K562 (cell line): ENCODE results near the gene CHST14. TPM values are rescaled to one million over a fixed set of nuclear protein-coding genes. Genes with fewer than 3 reads are reported as not detected.

Source experiments
- ARID1B ChIP-seq: fragments of 450-650 bp; IDR thresholded peaks from 2 replicates; pipeline ENCODE4 v1.6.1; 2016; ENCODE audit warnings: antibody characterized with exemption, mild to moderate bottlenecking, inconsistent platforms
- ASH1L ChIP-seq: fragments of 450-650 bp; IDR thresholded peaks from 2 replicates; pipeline ENCODE4 v1.6.1; 2018; ENCODE audit warnings: borderline replicate concordance, mild to moderate bottlenecking, low read depth; ENCODE audit not compliant: partially characterized antibody
- CBFA2T2 ChIP-seq: fragments of 450-650 bp; conservative IDR thresholded peaks from 2 replicates; pipeline ENCODE4 v1.6.1; 2017; ENCODE audit warnings: mild to moderate bottlenecking
- EHMT2 ChIP-seq: fragments of 450-650 bp; IDR thresholded peaks from 2 replicates; pipeline ENCODE4 v1.6.1; 2018; ENCODE audit warnings: antibody characterized with exemption
- ELF1 ChIP-seq: fragments of 200-800 bp; sonication (Bioruptor generic); IDR thresholded peaks from 2 replicates; pipeline ENCODE4 v1.6.1; 2016; ENCODE audit warnings: missing genetic modification characterization, missing compliant biosample characterization
- EP300 ChIP-seq: IDR thresholded peaks from 2 replicates; pipeline ENCODE4 v1.6.1; 2012; ENCODE audit warnings: low read length, improper control_type of control experiment
- ERF ChIP-seq: fragments of 450-650 bp; formaldehyde crosslinking; IDR thresholded peaks from 2 replicates; pipeline ENCODE4 v1.4.0; 2020; ENCODE audit warnings: mild to moderate bottlenecking, mixed read lengths
- ETV1 ChIP-seq: fragments of 450-650 bp; conservative IDR thresholded peaks from 2 replicates; pipeline ENCODE4 v1.6.1; 2016; ENCODE audit warnings: missing genetic modification characterization, control low read depth, low read depth, missing compliant biosample characterization
- EWSR1 ChIP-seq: fragments of 450-650 bp; IDR thresholded peaks from 2 replicates; pipeline ENCODE4 v1.6.1; 2018; ENCODE audit warnings: borderline replicate concordance, mild to moderate bottlenecking, low read depth, moderate library complexity; ENCODE audit not compliant: partially characterized antibody
- FUS ChIP-seq: fragments of 200-400 bp; formaldehyde crosslinking; optimal IDR thresholded peaks from 2 replicates; pipeline ENCODE3; 2017; ENCODE audit warnings: low read depth, low read length
- GTF2A2 ChIP-seq: IDR thresholded peaks from 2 replicates; pipeline ENCODE4 v1.6.1; 2016; ENCODE audit warnings: mild to moderate bottlenecking, missing genetic modification characterization, missing compliant biosample characterization
- HEY1 ChIP-seq: fragments of 250-450 bp; sonication (Bioruptor Pico); IDR thresholded peaks from 2 replicates; pipeline ENCODE4 v1.5.0; 2020; ENCODE audit warnings: mild to moderate bottlenecking, moderate library complexity, borderline replicate concordance
- HNRNPL ChIP-seq: fragments of 200-400 bp; formaldehyde crosslinking; IDR thresholded peaks from 2 replicates; pipeline ENCODE4 v1.6.1; 2017; ENCODE audit warnings: low read depth, mild to moderate bottlenecking, low read length
- KAT8 ChIP-seq: fragments of 450-650 bp; IDR thresholded peaks from 2 replicates; pipeline ENCODE4 v1.6.1; 2016; ENCODE audit warnings: low read depth, mild to moderate bottlenecking
- MBD2 ChIP-seq: sonication (generic); IDR thresholded peaks from 2 replicates; pipeline ENCODE4 v1.6.1; 2016; ENCODE audit warnings: low read depth, borderline replicate concordance
- MTA2 ChIP-seq: fragments of 450-650 bp; IDR thresholded peaks from 2 replicates; pipeline ENCODE4 v1.6.1; 2016; ENCODE audit warnings: low read depth
- NONO ChIP-seq, 2 experiments: fragments of 200-400 bp in 1 of 2; fragments of 450-650 bp in 1 of 2; formaldehyde crosslinking in 1 of 2; IDR thresholded peaks; 2 replicates each; pipeline ENCODE4 v1.6.1; 2017; ENCODE audit warnings: low read depth in 2 of 2, mild to moderate bottlenecking in 2 of 2, moderate library complexity in 2 of 2, low read length in 1 of 2
- RCOR1 ChIP-seq, 2 experiments: IDR thresholded peaks; 2 replicates each; pipeline ENCODE4 v1.6.1; 2012; ENCODE audit warnings: low read depth in 2 of 2, low read length in 2 of 2, borderline replicate concordance in 1 of 2, improper control_type of control experiment in 1 of 2
- SFPQ ChIP-seq: fragments of 200-400 bp; formaldehyde crosslinking; IDR thresholded peaks from 2 replicates; pipeline ENCODE4 v1.6.1; 2017; ENCODE audit warnings: mild to moderate bottlenecking, low read depth, low read length, moderate library complexity
- SLC30A9 ChIP-seq: fragments of 250-450 bp; sonication (Bioruptor Pico); IDR thresholded peaks from 2 replicates; pipeline ENCODE4 v1.8.0; 2022; ENCODE audit warnings: mild to moderate bottlenecking, moderate library complexity
- WHSC1 ChIP-seq: IDR thresholded peaks from one replicate; pipeline ENCODE4 v1.6.1; 2012; ENCODE audit warnings: low read length, control low read depth, inconsistent platforms
- XRCC3 ChIP-seq: fragments of 450-650 bp; IDR thresholded peaks from 2 replicates; pipeline ENCODE4 v1.6.1; 2017; ENCODE audit warnings: mild to moderate bottlenecking, moderate library complexity
- YY1 ChIP-seq, 3 experiments: IDR thresholded peaks; 2 replicates each; pipeline ENCODE4 v1.6.1; 2011; ENCODE audit warnings: low read length in 2 of 3, mild to moderate bottlenecking in 2 of 3, moderate library complexity in 2 of 3, borderline replicate concordance in 1 of 3, control low read depth in 1 of 3, low read depth in 1 of 3; ENCODE audit not compliant: insufficient read depth in 3 of 3, insufficient replicate concordance in 2 of 3, control insufficient read depth in 1 of 3, insufficient read length in 1 of 3; ENCODE audit errors: extremely low read depth in 1 of 3
- ZNF143 ChIP-seq: sonication (generic); formaldehyde crosslinking; IDR thresholded peaks from 2 replicates; pipeline ENCODE4 v1.9.0; 2022; ENCODE audit warnings: mild to moderate bottlenecking, missing genetic modification reagents
- ZNF584 ChIP-seq: fragments of 200-800 bp; sonication (Bioruptor generic); IDR thresholded peaks from 2 replicates; pipeline ENCODE4 v1.6.1; 2016; ENCODE audit warnings: low read depth, mild to moderate bottlenecking, missing genetic modification characterization, missing compliant biosample characterization
- ZNF785 ChIP-seq: fragments of 250-450 bp; sonication (Bioruptor Pico); IDR thresholded peaks from 2 replicates; pipeline ENCODE4 v1.4.0; 2020; ENCODE audit warnings: mild to moderate bottlenecking
- ZNF830 ChIP-seq: fragments of 250-450 bp; sonication (Bioruptor Pico); IDR thresholded peaks from 2 replicates; pipeline ENCODE4 v1.5.0; 2021; ENCODE audit warnings: mild to moderate bottlenecking
- polyA plus RNA-seq, 8 experiments: library from polyadenylated mRNA; depleted of rRNA in 4 of 8; stranded (reverse) in 5 of 8; unstranded in 3 of 8; fragments of >200 nt; fragmentation: Nextera tagmentation in 2 of 8; fragmentation: Illumina TruSeq in 1 of 8; extraction: Ambion mirVana in 2 of 8; extraction: Trizol in 1 of 8; gene quantifications; 2 replicates each; pipeline versions ENCODE4 v1.2.1 to v1.2.3, GENCODE V29; 2011 to 2014; ENCODE audit warnings: inconsistent platforms in 1 of 8, missing spikeins in 1 of 8
- total RNA-seq, 7 experiments: library from RNA; depleted of rRNA in 6 of 7; stranded (reverse); fragments of >200 nt in 6 of 7; fragmentation: Illumina TruSeq in 2 of 7; extraction: Trizol in 2 of 7; gene quantifications; 2 replicates each; pipeline versions ENCODE4 v1.2.1 to v1.2.3, GENCODE V29; 2011 to 2021; ENCODE audit warnings: low replicate concordance in 1 of 7
- TF ChIP-seq, protein P1 (sequence below): fragments of 450-650 bp; IDR thresholded peaks from one replicate; pipeline ENCODE4 v1.6.1; 2018; ENCODE audit warnings: mild to moderate bottlenecking, moderate library complexity; ENCODE audit not compliant: partially characterized antibody

The CHST14 gene
- total and polyA plus RNA-seq, 9 of the 15 experiments (the other 6 are each of a cell fraction or from before 2014, with no cell fraction given): 1.6 to 12.1 (median 4.5) TPM

DNA sequence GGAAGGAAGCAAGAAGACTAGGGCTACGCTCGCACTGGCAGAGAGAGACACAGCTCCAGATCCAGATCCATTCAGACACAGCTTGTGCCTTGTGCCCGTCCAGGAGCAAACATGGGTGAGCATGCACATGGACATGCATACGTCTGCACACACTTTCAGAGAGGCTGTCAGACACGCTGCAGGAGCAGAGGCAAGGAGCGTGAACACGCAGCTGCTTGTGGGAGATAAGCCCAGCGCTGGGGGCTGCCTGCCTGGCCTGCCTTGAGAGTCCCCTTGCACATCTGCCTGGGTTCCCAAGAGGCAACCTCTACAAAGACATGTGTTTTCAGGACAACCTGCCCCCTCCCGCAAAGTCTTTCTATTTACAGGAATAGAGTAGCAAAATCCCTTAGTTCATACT is 43.6 kb upstream of the CHST14 start (continued):
- TF ChIP-seq, protein P1, sequence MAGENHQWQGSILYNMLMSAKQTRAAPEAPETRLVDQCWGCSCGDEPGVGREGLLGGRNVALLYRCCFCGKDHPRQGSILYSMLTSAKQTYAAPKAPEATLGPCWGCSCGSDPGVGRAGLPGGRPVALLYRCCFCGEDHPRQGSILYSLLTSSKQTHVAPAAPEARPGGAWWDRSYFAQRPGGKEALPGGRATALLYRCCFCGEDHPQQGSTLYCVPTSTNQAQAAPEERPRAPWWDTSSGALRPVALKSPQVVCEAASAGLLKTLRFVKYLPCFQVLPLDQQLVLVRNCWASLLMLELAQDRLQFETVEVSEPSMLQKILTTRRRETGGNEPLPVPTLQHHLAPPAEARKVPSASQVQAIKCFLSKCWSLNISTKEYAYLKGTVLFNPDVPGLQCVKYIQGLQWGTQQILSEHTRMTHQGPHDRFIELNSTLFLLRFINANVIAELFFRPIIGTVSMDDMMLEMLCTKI: no peak
- TF ChIP-seq ZNF785 (CRISPR knock-in tag) (no peak), EHMT2 (no peak), EP300 (peak; percentile 70), EWSR1 (no peak), HEY1 (CRISPR knock-in tag) (no peak), ELF1 (no peak), GTF2A2 (tag) (no peak), HNRNPL (no peak), SLC30A9 (CRISPR knock-in tag) (no peak), YY1 (IDR thresholded peaks at IDR 0.05; ENCODE audit: borderline replicate concordance in 1 of 3, control insufficient read depth in 1 of 3, extremely low read depth in 1 of 3, insufficient read depth in 3 of 3, insufficient read length in 1 of 3, insufficient replicate concordance in 2 of 3, low read depth in 1 of 3, low read length in 2 of 3) (no peak), XRCC3 (no peak), KAT8 (no peak), ERF (CRISPR knock-in tag) (no peak), CBFA2T2 (peak; percentile 88), SFPQ (no peak), FUS (no peak), MBD2 (no peak), ZNF830 (CRISPR knock-in tag) (no peak), NONO (IDR thresholded peaks at IDR 0.05; ENCODE audit: low read depth in 2 of 2, low read length in 1 of 2) (0 out of 4 replicates have a peak, but pooled peaks of 1 of the 2 experiments have one; percentile 32), ARID1B (peak; percentile 94), ASH1L (no peak), ZNF143 (CRISPR knock-in tag) (no peak), WHSC1 (no peak), MTA2 (peak; percentile 85), ZNF584 (no peak), ETV1 (tag) (no peak), RCOR1 (IDR thresholded peaks at IDR 0.05; ENCODE audit: borderline replicate concordance in 1 of 2, low read depth in 2 of 2, low read length in 2 of 2) (peak; percentile 39 to 74; a peak in 3 of 4 replicates)
